Measurements from ENCODE around the gene VPS36. TPM values are rescaled to one million over a fixed set of nuclear protein-coding genes. Genes with fewer than 3 reads are reported as not detected.

VPS36 gene
- total and polyA plus RNA-seq, 2 of the 8 experiments (the other 6 are each of a cell fraction or from before 2014, with no cell fraction given) = 14.1 to 19.8 TPM

DNA sequence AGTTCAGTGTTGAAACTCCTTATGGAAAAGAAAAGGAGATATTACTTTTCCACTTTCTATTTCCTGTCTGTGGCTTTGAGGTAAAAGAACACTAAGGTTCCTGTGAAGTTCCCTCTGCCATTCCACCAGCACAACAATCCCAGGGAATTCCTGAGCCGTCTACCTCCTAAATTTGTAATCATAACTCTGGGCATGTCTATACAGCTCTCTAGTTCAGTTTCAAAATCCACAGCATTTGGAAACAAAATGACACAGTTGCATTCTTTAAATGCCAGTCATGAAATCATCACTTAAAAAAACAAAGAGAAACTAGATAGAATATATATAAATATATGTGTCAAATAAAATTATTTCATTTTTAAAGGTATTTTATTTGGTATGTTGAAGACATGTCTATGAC is 35.5 kb downstream of the VPS36 start:
- Histone ChIP-seq H2AK5ac (ENCODE audit: low read depth, low read length) (no peak overlapping the region), H2BK12ac (ENCODE audit: low read depth, low read length) (no peak overlapping the region), H3K79me2 (ENCODE audit: control insufficient read depth in 1 of 2, insufficient read depth in 2 of 2, low read length in 2 of 2) (no peaks in the 10 kb centered on the region), H4K5ac (ENCODE audit: insufficient read length, low read depth, low read length) (no peak overlapping the region), H3K23ac (ENCODE audit: insufficient read length) (no peak overlapping the region), H3K14ac (ENCODE audit: insufficient read length) (no peak overlapping the region), H2BK20ac (ENCODE audit: low read length) (no peak overlapping the region), H3K4me1 (replicated peaks in 1 of 4; ENCODE audit: control insufficient read depth in 3 of 4, insufficient read depth in 4 of 4, low read length in 3 of 4) (no peaks in the 10 kb centered on the region), H4K8ac (ENCODE audit: extremely low read depth, insufficient read depth, low read length) (no peak overlapping the region), H3K27me3 (replicated peaks in 1 of 4; ENCODE audit: control insufficient read depth in 3 of 4, extremely low read depth in 1 of 4, insufficient read depth in 3 of 4, low read length in 3 of 4) (no peaks in the 10 kb centered on the region), H3K4ac (replicated peaks; ENCODE audit: insufficient read length, low read depth, low read length) (no peak overlapping the region), H3K18ac (ENCODE audit: extremely low read depth, low read length) (no peak overlapping the region), H2BK15ac (ENCODE audit: low read length) (no peak overlapping the region), H3K36me3 (ENCODE audit: control insufficient read depth in 2 of 4, insufficient read depth in 4 of 4, low read length in 3 of 4) (peaks cover 0 to 15% (median 4%) of the 10 kb centered on the region in 4 experiments; a peak in 4 of 8 replicates), H2BK5ac (ENCODE audit: low read depth, low read length) (no peak overlapping the region), H4K91ac (replicated peaks; ENCODE audit: insufficient read length, low read length) (no peak overlapping the region), H4K20me1 (replicated peaks in 1 of 2; ENCODE audit: control insufficient read depth in 1 of 2, insufficient read depth in 2 of 2, low read length in 2 of 2) (no peaks in the 10 kb centered on the region), H3K9ac (replicated peaks in 1 of 4; ENCODE audit: extremely low read depth in 1 of 4, low read depth in 3 of 4, low read length in 3 of 4) (no peak overlapping the region), H3K23me2 (ENCODE audit: low read depth, low read length) (no peaks in the 10 kb centered on the region; the same call in 1 of the 2 replicates), H3K4me2 (ENCODE audit: insufficient read depth in 1 of 2, low read depth in 2 of 2, low read length in 2 of 2) (no peak overlapping the region), H2BK120ac (replicated peaks; ENCODE audit: low read depth, low read length) (no peak overlapping the region), H3K56ac (replicated peaks; ENCODE audit: insufficient read length, low read depth, low read length) (no peak overlapping the region), H2AFZ (ENCODE audit: low read length) (no peak overlapping the region), H3K27ac (ENCODE audit: low read depth, low read length) (no peak overlapping the region), H3K4me3 (ENCODE audit: extremely low read depth in 1 of 4, insufficient read depth in 2 of 4, low read depth in 3 of 4, low read length in 4 of 4) (no peak overlapping the region), H3K9me3 (ENCODE audit: insufficient read depth in 2 of 2, low read depth in 1 of 2, low read length in 1 of 2) (no peaks in the 10 kb centered on the region), H3K79me1 (ENCODE audit: low read depth, low read length) (no peaks in the 10 kb centered on the region)
- FAIRE-seq = no peak
- DNase-seq (ENCODE audit: low read depth in 1 of 2, low spot score in 2 of 2) = no peak
- CTCF ChIA-PET (ENCODE audit: partially characterized antibody) = no interaction called here
- WGBS, 2 experiments (ENCODE audit: extremely low coverage in 1 of 2, insufficient coverage in 1 of 2, insufficient read length in 1 of 2, insufficient replicate concordance in 2 of 2, low coverage in 1 of 2, low lambda C conversion rate in 2 of 2, missing lambda C conversion rate in 1 of 2) = 100% methylated on average over 1 of the region's 1 CpG; no CpG with 5 or more reads in 1 of the 2 experiments
- POLR2A ChIA-PET (ENCODE audit: partially characterized antibody) = no interaction called here
- TF ChIP-seq SIN3A (conservative IDR thresholded peaks at IDR 0.05 in 1 of 2, IDR thresholded peaks at IDR 0.05 in 1 of 2; ENCODE audit: low read depth in 1 of 2, low read length in 2 of 2) (no peak), SIRT6 (IDR thresholded peaks at IDR 0.05; ENCODE audit: low read length) (no peak), POU5F1 (IDR thresholded peaks at IDR 0.05; ENCODE audit: low read depth, low read length) (no peak), BACH1 (IDR thresholded peaks at IDR 0.05; ENCODE audit: low read length) (no peak), BCL11A (IDR thresholded peaks at IDR 0.05; ENCODE audit: low read depth in 2 of 2, low read length in 2 of 2) (no peak), TBP (IDR thresholded peaks at IDR 0.05; ENCODE audit: low read depth, low read length) (no peak), POLR2AphosphoS5 (IDR thresholded peaks at IDR 0.05; ENCODE audit: low read depth, low read length) (no peak), SRF (IDR thresholded peaks at IDR 0.05; ENCODE audit: low read depth, low read length) (no peak), MAFK (IDR thresholded peaks at IDR 0.05; ENCODE audit: low read depth, low read length) (no peak), PHF8 (conservative IDR thresholded peaks at IDR 0.05; ENCODE audit: low read depth, low read length) (no peak), SUZ12 (IDR thresholded peaks at IDR 0.05; ENCODE audit: low read length) (no peak), HDAC6 (IDR thresholded peaks at IDR 0.05; ENCODE audit: low read depth, low read length) (no peak), CHD2 (IDR thresholded peaks at IDR 0.05; ENCODE audit: low read length) (no peak), NANOG (IDR thresholded peaks at IDR 0.05; ENCODE audit: insufficient read depth, low read depth, low read length, poor library complexity, severe bottlenecking) (no peak), SP2 (IDR thresholded peaks at IDR 0.05; ENCODE audit: low read length) (no peak), EZH2 (IDR thresholded peaks at IDR 0.05; ENCODE audit: low read depth, low read length, severe bottlenecking) (no peak)

Measured in H1 (cell line).